Renal pelvis (tissue), 4 donors: Measurements from ENCODE around the gene TOP1. TPM values are rescaled to one million over a fixed set of nuclear protein-coding genes. Genes with fewer than 3 reads are reported as not detected.

Source experiments
- DNase-seq: peaks from one replicate; pipeline ENCODE4 v3.0.0-alpha.2; 2013
- polyA plus RNA-seq, 3 donors: library from polyadenylated mRNA; unstranded; fragments of 120-200 nt; gene quantifications; one replicate each; pipeline ENCODE4 v1.2.1, GENCODE V29; 2013; ENCODE audit not compliant: insufficient read length in 3 of 3

The TOP1 gene
- polyA plus RNA-seq, 3 donors, result 97.7 to 115 (median 111) TPM

GRCh38 chr20:41165001-41165882 is 136.6 kb downstream of the TOP1 start:
- no peak for DNase-seq

- no peak for DNase-seq
These were observed 137.8 kb downstream of the TOP1 start for GRCh38 chr20:41166201-41167117.

- no peak for DNase-seq
These were observed 138.5 kb downstream of the TOP1 start for GRCh38 chr20:41167118-41167470.

GRCh38 chr20:41167481-41168253 is 139.0 kb downstream of the TOP1 start:
- DNase-seq, result no peak

GRCh38 chr20:41168281-41169161 is 139.9 kb downstream of the TOP1 start:
- no peak for DNase-seq

- DNase-seq, result no peak
These were observed 140.6 kb downstream of the TOP1 start for GRCh38 chr20:41169162-41169690.

GRCh38 chr20:41169791-41170351 is 141.2 kb downstream of the TOP1 start:
- DNase-seq, result no peak

GRCh38 chr20:41170386-41171105 is 141.9 kb downstream of the TOP1 start:
- DNase-seq, result no peak

GRCh38 chr20:41171736-41172295 is 143.2 kb downstream of the TOP1 start:
- DNase-seq, result no peak

- DNase-seq, result no peak
These were observed 143.9 kb downstream of the TOP1 start for GRCh38 chr20:41172296-41173140.

- peak; percentile 66 for DNase-seq
These were observed 144.6 kb downstream of the TOP1 start for GRCh38 chr20:41173161-41173721.

- no peak for DNase-seq
These were observed 145.2 kb downstream of the TOP1 start for GRCh38 chr20:41173791-41174341.

Other genes starting within 250 kb of the TOP1 start
- gene PLCG1, start 108.7 kb downstream of the TOP1 start, polyA plus RNA-seq, result 100 to 1,000 TPM; 156 to 191 (median 191) TPM